ENCODE data around the gene AOC2.

DNA sequence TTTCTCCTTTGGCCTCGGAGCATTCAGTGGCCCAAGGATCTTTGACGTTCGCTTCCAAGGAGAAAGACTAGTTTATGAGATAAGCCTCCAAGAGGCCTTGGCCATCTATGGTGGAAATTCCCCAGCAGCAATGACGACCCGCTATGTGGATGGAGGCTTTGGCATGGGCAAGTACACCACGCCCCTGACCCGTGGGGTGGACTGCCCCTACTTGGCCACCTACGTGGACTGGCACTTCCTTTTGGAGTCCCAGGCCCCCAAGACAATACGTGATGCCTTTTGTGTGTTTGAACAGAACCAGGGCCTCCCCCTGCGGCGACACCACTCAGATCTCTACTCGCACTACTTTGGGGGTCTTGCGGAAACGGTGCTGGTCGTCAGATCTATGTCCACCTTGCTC, 8.0 kb downstream of the AOC2 start:
- TF ChIP-seq POLR2AphosphoS5 (IDR thresholded peaks at IDR 0.05) = peak in 3 of 4 donors; percentile 10 to 51 (median 25)
- TF ChIP-seq, protein P1, sequence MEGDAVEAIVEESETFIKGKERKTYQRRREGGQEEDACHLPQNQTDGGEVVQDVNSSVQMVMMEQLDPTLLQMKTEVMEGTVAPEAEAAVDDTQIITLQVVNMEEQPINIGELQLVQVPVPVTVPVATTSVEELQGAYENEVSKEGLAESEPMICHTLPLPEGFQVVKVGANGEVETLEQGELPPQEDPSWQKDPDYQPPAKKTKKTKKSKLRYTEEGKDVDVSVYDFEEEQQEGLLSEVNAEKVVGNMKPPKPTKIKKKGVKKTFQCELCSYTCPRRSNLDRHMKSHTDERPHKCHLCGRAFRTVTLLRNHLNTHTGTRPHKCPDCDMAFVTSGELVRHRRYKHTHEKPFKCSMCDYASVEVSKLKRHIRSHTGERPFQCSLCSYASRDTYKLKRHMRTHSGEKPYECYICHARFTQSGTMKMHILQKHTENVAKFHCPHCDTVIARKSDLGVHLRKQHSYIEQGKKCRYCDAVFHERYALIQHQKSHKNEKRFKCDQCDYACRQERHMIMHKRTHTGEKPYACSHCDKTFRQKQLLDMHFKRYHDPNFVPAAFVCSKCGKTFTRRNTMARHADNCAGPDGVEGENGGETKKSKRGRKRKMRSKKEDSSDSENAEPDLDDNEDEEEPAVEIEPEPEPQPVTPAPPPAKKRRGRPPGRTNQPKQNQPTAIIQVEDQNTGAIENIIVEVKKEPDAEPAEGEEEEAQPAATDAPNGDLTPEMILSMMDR (IDR thresholded peaks at IDR 0.05) = no peak
